GM12878 (cell line): ENCODE results near the gene DPH7. TPM values are rescaled to one million over a fixed set of nuclear protein-coding genes. Genes with fewer than 3 reads are reported as not detected.
"Not testable (repeated sequence)": the region's sequence is repeated elsewhere in the genome, so short reads cannot be mapped to it uniquely, and the experiment has no call there.

Experiments
- ATAC-seq: fragments of 200-7000 bp; cut with Tn5 transposase; 3 replicates; pipeline ENCODE4 v1.9.1; 2020; ENCODE audit warnings: mild to moderate bottlenecking, moderate library complexity
- BruUV-seq: library from RNA; stranded (reverse); fragments of 400-500 nt; replicated peaks from 2 replicates; lab custom pipeline; 2021; lab: Mats Ljungman, UMichigan
- CTCF ChIA-PET: fragments of 300-600 bp; sonication (Branson Sonifier 250); formaldehyde crosslinking; extraction: SDS; loops from one replicate; lab custom pipeline; 2021; ENCODE audit warnings: inconsistent platforms; lab: Yijun Ruan, JAX
- POLR2A ChIA-PET: fragments of 350-600 bp; formaldehyde crosslinking; extraction: SDS; loops from one replicate; lab custom pipeline; 2021; ENCODE audit warnings: inconsistent platforms; lab: Charles Lee
- RAD21 ChIA-PET: fragments of 300-600 bp; sonication (Branson Sonifier 250); formaldehyde crosslinking; loops from one replicate; lab custom pipeline; 2023; ENCODE audit warnings: antibody characterized with exemption; ENCODE audit not compliant: unreplicated experiment; lab: Charles Lee
- SMC1A ChIA-PET: fragments of 300-600 bp; sonication (Branson Sonifier 250); formaldehyde crosslinking; loops from one replicate; lab custom pipeline; 2023; ENCODE audit not compliant: unreplicated experiment, uncharacterized antibody; lab: Charles Lee
- DNase-seq: peaks from one replicate; pipeline ENCODE4 v3.0.0-alpha.2; 2011; ENCODE audit warnings: low read depth, low spot score
- FAIRE-seq: peaks from 3 replicates; lab custom pipeline; 2011; peaks lifted over from hg19 to GRCh38; lab: Jason Lieb, UNC
- H2AFZ ChIP-seq: 2 replicates; pipeline ENCODE4 v1.6.0; 2011; ENCODE audit warnings: low read depth, low read length, control low read depth; ENCODE audit not compliant: control insufficient read depth
- H3K27ac ChIP-seq: 2 replicates; pipeline ENCODE4 v1.5.1; 2011; ENCODE audit warnings: control low read depth; ENCODE audit not compliant: control insufficient read depth, insufficient read depth
- H3K27me3 ChIP-seq, 2 experiments: replicated peaks in 1 of 2; 2 replicates each; pipeline versions ENCODE4 v1.6.0 to v1.6.1; 2011; ENCODE audit warnings: low read length in 1 of 2; ENCODE audit not compliant: control insufficient read depth in 2 of 2, insufficient read depth in 2 of 2
- H3K36me3 ChIP-seq, 2 experiments: 2 replicates each; pipeline ENCODE4 v1.5.1; 2011; ENCODE audit warnings: low read length in 1 of 2; ENCODE audit not compliant: control insufficient read depth in 2 of 2, insufficient read depth in 2 of 2
- H3K4me1 ChIP-seq: 2 replicates; pipeline ENCODE4 v1.6.1; 2011; ENCODE audit warnings: mild to moderate bottlenecking, low read length, moderate library complexity, mixed read lengths; ENCODE audit not compliant: control insufficient read depth, insufficient read depth
- H3K4me2 ChIP-seq: 2 replicates; pipeline ENCODE4 v1.6.0; 2011; ENCODE audit warnings: control low read depth; ENCODE audit not compliant: control insufficient read depth, insufficient read depth
- H3K4me3 ChIP-seq: fragments of 200-600 bp; sonication (generic); 2 replicates; pipeline ENCODE4 v1.5.1; 2016
- H3K79me2 ChIP-seq: 2 replicates; pipeline ENCODE4 v1.6.0; 2011; ENCODE audit warnings: low read length; ENCODE audit not compliant: control insufficient read depth, insufficient read depth
- H3K9ac ChIP-seq: 2 replicates; pipeline ENCODE4 v1.8.0; 2011; ENCODE audit warnings: low read length, control low read depth, mixed read lengths; ENCODE audit not compliant: control insufficient read depth, insufficient read depth
- H3K9me3 ChIP-seq: replicated peaks from 3 replicates; pipeline ENCODE4 v1.5.1; 2011; ENCODE audit warnings: mild to moderate bottlenecking, low read length; ENCODE audit not compliant: control insufficient read depth, insufficient read depth
- H4K20me1 ChIP-seq: 2 replicates; pipeline ENCODE4 v1.6.0; 2011; ENCODE audit not compliant: control insufficient read depth, insufficient read depth
- WGBS: methylation state at CpG from one replicate; pipeline ENCODE4 v1.1.6; 2016; ENCODE audit warnings: low lambda C conversion rate; ENCODE audit not compliant: insufficient replicate concordance, insufficient coverage; ENCODE audit errors: missing lambda C conversion rate; 5-methylcytosine and 5-hydroxymethylcytosine counted together
- in situ Hi-C: fragments of 300-500 bp; cut with MboI; formaldehyde crosslinking; loops from 9 replicates; pipeline ENCODE4 v1.14.3; 2018; ENCODE audit warnings: mixed read lengths
- intact Hi-C: fragments of 100-400 bp; cut with micrococcal nuclease; formaldehyde crosslinking; loops from one replicate; pipeline ENCODE4 v1.14.2; 2022; ENCODE audit not compliant: unreplicated experiment
- polyA plus RNA-seq, 11 experiments: library from polyadenylated mRNA; depleted of rRNA in 4 of 11; unstranded in 6 of 11; stranded (reverse) in 5 of 11; fragments of >200 nt; fragmentation: Nextera tagmentation in 4 of 11; fragmentation: Illumina TruSeq in 1 of 11; extraction: Ambion mirVana in 4 of 11; extraction: Trizol in 1 of 11; gene quantifications; 1 replicate in 1 of 11; 2 replicates in 10 of 11; pipeline versions ENCODE4 v1.2.1 to v1.2.3, GENCODE V29; 2011 to 2016; ENCODE audit warnings: inconsistent platforms in 2 of 11, missing spikeins in 2 of 11, low read depth in 1 of 11
- total RNA-seq, 4 experiments: library from RNA; depleted of rRNA in 3 of 4; stranded (reverse); fragments of >200 nt in 3 of 4; fragmentation: Illumina TruSeq in 1 of 4; extraction: Trizol in 1 of 4; gene quantifications; 2 replicates each; pipeline versions ENCODE4 v1.2.1 to v1.2.3, GENCODE V29; 2013 to 2021
- TF ChIP-seq, protein P1 (sequence below): fragments of 450-650 bp; IDR thresholded peaks from 2 replicates; pipeline ENCODE4 v1.6.1; 2016; ENCODE audit warnings: mild to moderate bottlenecking
- TF ChIP-seq, protein P2 (sequence below): fragments of 450-650 bp; IDR thresholded peaks from 2 replicates; pipeline ENCODE4 v1.6.1; 2017; ENCODE audit warnings: mild to moderate bottlenecking, moderate library complexity

DPH7 gene
- total and polyA plus RNA-seq, 10 of the 15 experiments (the other 5 are each of a cell fraction or from before 2014, with no cell fraction given): 8.7 to 40.0 (median 28.1) TPM

DNA sequence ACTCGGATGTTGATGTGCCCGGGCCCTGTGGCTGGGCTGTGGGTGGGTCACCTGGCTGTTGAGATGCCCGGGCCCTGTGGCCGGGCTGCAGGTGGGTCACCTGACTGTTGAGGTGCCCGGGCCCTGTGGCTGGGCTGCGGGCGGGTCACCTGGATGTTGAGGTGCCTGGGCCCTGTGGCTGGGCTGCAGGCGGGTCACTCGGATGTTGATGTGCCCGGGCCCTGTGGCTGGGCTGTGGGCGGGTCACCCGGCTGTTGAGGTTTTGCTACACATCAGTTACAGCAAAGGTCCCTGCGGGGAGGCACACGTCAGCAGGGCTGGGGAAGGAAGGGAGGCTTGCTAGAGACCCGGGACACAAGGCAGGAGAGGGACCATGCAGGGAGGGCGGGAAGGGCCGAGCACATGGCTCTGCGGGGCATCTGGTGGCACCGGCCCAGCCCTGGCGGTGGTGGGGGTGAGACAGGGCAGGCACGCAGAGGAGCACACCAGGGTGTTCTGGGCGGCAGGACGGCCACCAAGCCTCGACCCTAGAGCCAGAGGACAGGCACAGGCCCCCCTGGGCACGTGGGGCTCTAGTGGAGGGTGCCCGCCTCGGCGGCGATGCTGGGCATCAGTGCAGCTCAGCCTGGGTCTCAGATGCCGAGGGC lies 63.9 kb downstream of the DPH7 start (continued):
- TF ChIP-seq, protein P1, sequence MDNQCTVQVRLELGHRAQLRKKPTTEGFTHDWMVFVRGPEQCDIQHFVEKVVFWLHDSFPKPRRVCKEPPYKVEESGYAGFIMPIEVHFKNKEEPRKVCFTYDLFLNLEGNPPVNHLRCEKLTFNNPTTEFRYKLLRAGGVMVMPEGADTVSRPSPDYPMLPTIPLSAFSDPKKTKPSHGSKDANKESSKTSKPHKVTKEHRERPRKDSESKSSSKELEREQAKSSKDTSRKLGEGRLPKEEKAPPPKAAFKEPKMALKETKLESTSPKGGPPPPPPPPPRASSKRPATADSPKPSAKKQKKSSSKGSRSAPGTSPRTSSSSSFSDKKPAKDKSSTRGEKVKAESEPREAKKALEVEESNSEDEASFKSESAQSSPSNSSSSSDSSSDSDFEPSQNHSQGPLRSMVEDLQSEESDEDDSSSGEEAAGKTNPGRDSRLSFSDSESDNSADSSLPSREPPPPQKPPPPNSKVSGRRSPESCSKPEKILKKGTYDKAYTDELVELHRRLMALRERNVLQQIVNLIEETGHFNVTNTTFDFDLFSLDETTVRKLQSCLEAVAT: no peak
- TF ChIP-seq, protein P2, sequence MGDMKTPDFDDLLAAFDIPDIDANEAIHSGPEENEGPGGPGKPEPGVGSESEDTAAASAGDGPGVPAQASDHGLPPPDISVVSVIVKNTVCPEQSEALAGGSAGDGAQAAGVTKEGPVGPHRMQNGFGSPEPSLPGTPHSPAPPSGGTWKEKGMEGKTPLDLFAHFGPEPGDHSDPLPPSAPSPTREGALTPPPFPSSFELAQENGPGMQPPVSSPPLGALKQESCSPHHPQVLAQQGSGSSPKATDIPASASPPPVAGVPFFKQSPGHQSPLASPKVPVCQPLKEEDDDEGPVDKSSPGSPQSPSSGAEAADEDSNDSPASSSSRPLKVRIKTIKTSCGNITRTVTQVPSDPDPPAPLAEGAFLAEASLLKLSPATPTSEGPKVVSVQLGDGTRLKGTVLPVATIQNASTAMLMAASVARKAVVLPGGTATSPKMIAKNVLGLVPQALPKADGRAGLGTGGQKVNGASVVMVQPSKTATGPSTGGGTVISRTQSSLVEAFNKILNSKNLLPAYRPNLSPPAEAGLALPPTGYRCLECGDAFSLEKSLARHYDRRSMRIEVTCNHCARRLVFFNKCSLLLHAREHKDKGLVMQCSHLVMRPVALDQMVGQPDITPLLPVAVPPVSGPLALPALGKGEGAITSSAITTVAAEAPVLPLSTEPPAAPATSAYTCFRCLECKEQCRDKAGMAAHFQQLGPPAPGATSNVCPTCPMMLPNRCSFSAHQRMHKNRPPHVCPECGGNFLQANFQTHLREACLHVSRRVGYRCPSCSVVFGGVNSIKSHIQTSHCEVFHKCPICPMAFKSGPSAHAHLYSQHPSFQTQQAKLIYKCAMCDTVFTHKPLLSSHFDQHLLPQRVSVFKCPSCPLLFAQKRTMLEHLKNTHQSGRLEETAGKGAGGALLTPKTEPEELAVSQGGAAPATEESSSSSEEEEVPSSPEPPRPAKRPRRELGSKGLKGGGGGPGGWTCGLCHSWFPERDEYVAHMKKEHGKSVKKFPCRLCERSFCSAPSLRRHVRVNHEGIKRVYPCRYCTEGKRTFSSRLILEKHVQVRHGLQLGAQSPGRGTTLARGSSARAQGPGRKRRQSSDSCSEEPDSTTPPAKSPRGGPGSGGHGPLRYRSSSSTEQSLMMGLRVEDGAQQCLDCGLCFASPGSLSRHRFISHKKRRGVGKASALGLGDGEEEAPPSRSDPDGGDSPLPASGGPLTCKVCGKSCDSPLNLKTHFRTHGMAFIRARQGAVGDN: no peak
- TF ChIP-seq, all 136 proteins: peak for 0

DNA sequence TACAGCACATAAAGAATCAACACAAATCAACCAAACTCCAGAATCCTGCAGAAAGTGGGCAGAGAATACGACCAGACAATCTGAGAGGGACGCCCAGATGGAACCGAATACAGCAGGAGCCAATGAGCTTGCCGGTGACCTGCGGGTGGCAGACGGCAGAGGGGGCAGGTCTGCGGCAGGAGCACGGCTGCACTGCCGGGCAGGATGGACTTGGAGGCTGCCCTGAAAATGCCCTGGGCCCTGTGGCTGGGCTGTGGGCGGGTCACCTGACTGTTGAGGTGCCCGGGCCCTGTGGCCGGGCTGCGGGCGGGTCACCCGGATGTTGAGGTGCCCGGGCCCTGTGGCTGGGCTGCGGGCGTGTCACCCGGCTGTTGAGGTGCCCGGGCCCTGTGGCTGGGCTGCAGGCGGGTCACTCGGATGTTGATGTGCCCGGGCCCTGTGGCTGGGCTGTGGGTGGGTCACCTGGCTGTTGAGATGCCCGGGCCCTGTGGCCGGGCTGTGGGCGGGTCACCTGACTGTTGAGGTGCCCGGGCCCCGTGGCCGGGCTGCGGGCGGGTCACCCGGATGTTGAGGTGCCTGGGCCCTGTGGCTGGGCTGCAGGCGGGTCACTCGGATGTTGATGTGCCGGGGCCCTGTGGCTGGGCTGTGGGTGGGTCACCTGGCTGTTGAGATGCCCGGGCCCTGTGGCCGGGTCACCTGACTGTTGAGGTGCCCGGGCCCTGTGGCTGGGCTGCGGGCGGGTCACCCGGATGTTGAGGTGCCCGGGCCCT lies 64.7 kb downstream of the DPH7 start:
- not testable (repeated sequence) for H3K9ac ChIP-seq, H3K4me1 ChIP-seq

More for the DNA sequence above, 64.7 kb downstream of the DPH7 start:
- RAD21 ChIA-PET, ATAC-seq, in situ Hi-C loops, H3K27me3 ChIP-seq, H4K20me1 ChIP-seq, intact Hi-C loops, POLR2A ChIA-PET, H3K4me3 ChIP-seq, SMC1A ChIA-PET, DNase-seq, BruUV-seq, H3K36me3 ChIP-seq, H2AFZ ChIP-seq, H3K27ac ChIP-seq, CTCF ChIA-PET, H3K9me3 ChIP-seq, H3K79me2 ChIP-seq, H3K4me2 ChIP-seq, FAIRE-seq: not testable (repeated sequence)
- WGBS: 33% methylated on average over 42 of the region's 42 CpGs
